DND-41 (cell line): Measurements from ENCODE around the gene MPV17L2.

Source experiments
- ATAC-seq: fragments of 200-7000 bp; cut with Tn5 transposase; 3 replicates; pipeline ENCODE4 v1.9.1; 2021; ENCODE audit warnings: low read depth; ENCODE audit not compliant: insufficient read depth
- DNase-seq: peaks from one replicate; pipeline ENCODE4 v3.0.0-alpha.2; 2020
- H2AFZ ChIP-seq: 2 replicates; pipeline ENCODE4 v1.6.0; 2012; ENCODE audit warnings: low read depth, low read length
- H3K27ac ChIP-seq: 2 replicates; pipeline ENCODE4 v1.5.1; 2012; ENCODE audit warnings: low read length, inconsistent platforms
- H3K27me3 ChIP-seq: fragments of 200-600 bp; sonication (generic); 2 replicates; pipeline ENCODE4 v1.6.0; 2012; ENCODE audit warnings: low read length, mild to moderate bottlenecking, inconsistent platforms; ENCODE audit not compliant: insufficient read depth, poor library complexity
- H3K36me3 ChIP-seq: 2 replicates; pipeline ENCODE4 v1.5.1; 2012; ENCODE audit warnings: low read length, inconsistent platforms; ENCODE audit not compliant: insufficient read depth
- H3K4me1 ChIP-seq: 2 replicates; pipeline ENCODE4 v1.5.1; 2012; ENCODE audit warnings: mild to moderate bottlenecking, low read length; ENCODE audit not compliant: insufficient read depth
- H3K4me2 ChIP-seq: 2 replicates; pipeline ENCODE4 v1.6.0; 2012; ENCODE audit warnings: mild to moderate bottlenecking, moderate library complexity, low read length, inconsistent platforms; ENCODE audit not compliant: insufficient read depth
- H3K4me3 ChIP-seq, 2 experiments: fragments of 200-600 bp in 1 of 2; shearing (Covaris generic) in 1 of 2; 2 replicates each; pipeline ENCODE4 v1.5.1; 2012 to 2016; ENCODE audit warnings: inconsistent platforms in 2 of 2, low read length in 2 of 2, mild to moderate bottlenecking in 2 of 2, low read depth in 1 of 2, moderate library complexity in 1 of 2
- H3K79me2 ChIP-seq: 2 replicates; pipeline ENCODE4 v1.6.0; 2012; ENCODE audit warnings: low read length, inconsistent platforms; ENCODE audit not compliant: insufficient read depth
- H3K9ac ChIP-seq: 2 replicates; pipeline ENCODE4 v1.6.0; 2012; ENCODE audit warnings: low read depth, mild to moderate bottlenecking, inconsistent platforms, low read length, moderate library complexity
- H3K9me3 ChIP-seq: 2 replicates; pipeline ENCODE4 v1.5.1; 2012; ENCODE audit warnings: low read length, moderate library complexity, mild to moderate bottlenecking, inconsistent platforms; ENCODE audit not compliant: insufficient read depth, severe bottlenecking
- H4K20me1 ChIP-seq: 2 replicates; pipeline ENCODE4 v1.6.0; 2012; ENCODE audit warnings: low read length; ENCODE audit not compliant: insufficient read depth
- CTCF ChIP-seq: IDR thresholded peaks from 2 replicates; pipeline ENCODE4 v1.5.1; 2012; ENCODE audit warnings: borderline replicate concordance, low read length, moderate library complexity, mild to moderate bottlenecking; ENCODE audit not compliant: poor library complexity, severe bottlenecking; ENCODE audit errors: extremely low read depth
- EZH2 ChIP-seq: IDR thresholded peaks from 3 replicates; pipeline ENCODE4 v1.6.1; 2012; ENCODE audit warnings: borderline replicate concordance, low read depth, mild to moderate bottlenecking, moderate library complexity, low read length, inconsistent platforms; ENCODE audit not compliant: severe bottlenecking

Gene MPV17L2

GRCh38 chr19:18204394-18205199, 11.6 kb downstream of the MPV17L2 start:
- H3K4me1 ChIP-seq = peaks cover 29% of the 10 kb centered on the region
- 0 out of 2 replicates have a peak, but pooled peaks cover 4% of the 10 kb centered on the region for H3K79me2 ChIP-seq
- no peaks in the 10 kb centered on the region for H3K27me3 ChIP-seq
- peak overlapping the region; percentile 62 for H2AFZ ChIP-seq
- H3K36me3 ChIP-seq = 0 out of 2 replicates have a peak, but pooled peaks cover 4% of the 10 kb centered on the region
- H3K4me3 ChIP-seq = peak overlapping the region; percentile 21 to 59
- H3K9me3 ChIP-seq = no peaks in the 10 kb centered on the region
- peak overlapping the region; percentile 74 for H3K27ac ChIP-seq
- ATAC-seq (peak; percentile 17; the same call in 2 of the 3 replicates), DNase-seq (no peak)
- H4K20me1 ChIP-seq = peaks cover 11% of the 10 kb centered on the region; the same call in 1 of the 2 replicates
- TF ChIP-seq CTCF (no peak), EZH2 (no peak)
- peak overlapping the region; percentile 77 for H3K4me2 ChIP-seq
- H3K9ac ChIP-seq = peak overlapping the region; percentile 56

GRCh38 chr19:18205200-18205892, 12.3 kb downstream of the MPV17L2 start:
- DNase-seq (peak; percentile 77), ATAC-seq (peak; percentile 16; the same call in 2 of the 3 replicates)
- Histone ChIP-seq H3K4me3 (peak overlapping the region; percentile 21 to 59; a peak in 3 of 4 replicates), H4K20me1 (peaks cover 11% of the 10 kb centered on the region; the same call in 1 of the 2 replicates), H3K79me2 (0 out of 2 replicates have a peak, but pooled peaks cover 4% of the 10 kb centered on the region), H3K36me3 (0 out of 2 replicates have a peak, but pooled peaks cover 1% of the 10 kb centered on the region), H3K4me2 (peak overlapping the region; percentile 77), H3K4me1 (peaks cover 29% of the 10 kb centered on the region), H2AFZ (peak overlapping the region; percentile 62), H3K9me3 (no peaks in the 10 kb centered on the region), H3K27ac (peak overlapping the region; percentile 74), H3K9ac (peak overlapping the region; percentile 56), H3K27me3 (no peaks in the 10 kb centered on the region)
- TF ChIP-seq EZH2 (no peak), CTCF (no peak)

GRCh38 chr19:18206018-18206417, 13.0 kb downstream of the MPV17L2 start:
- H2AFZ ChIP-seq = no peak overlapping the region
- no peak overlapping the region for H3K9ac ChIP-seq
- no peaks in the 10 kb centered on the region for H3K36me3 ChIP-seq
- DNase-seq (no peak), ATAC-seq (no peak)
- peak overlapping the region; percentile 77 for H3K4me2 ChIP-seq
- peaks cover 11% of the 10 kb centered on the region; the same call in 1 of the 2 replicates for H4K20me1 ChIP-seq
- TF ChIP-seq EZH2 = no peak
- no peak for TF ChIP-seq CTCF
- H3K79me2 ChIP-seq = 0 out of 2 replicates have a peak, but pooled peaks cover 4% of the 10 kb centered on the region
- H3K27me3 ChIP-seq = no peaks in the 10 kb centered on the region
- no peaks in the 10 kb centered on the region for H3K9me3 ChIP-seq
- H3K27ac ChIP-seq = 0 out of 2 replicates have a peak overlapping the region, but pooled peaks have one; percentile 74
- no peak overlapping the region for H3K4me3 ChIP-seq
- H3K4me1 ChIP-seq = peaks cover 29% of the 10 kb centered on the region
